ENCODE measurements around the gene ABI1. TPM values are rescaled to one million over a fixed set of nuclear protein-coding genes. Genes with fewer than 3 reads are reported as not detected.

Gene ABI1
- total and polyA plus RNA-seq, 4 donors: 10.7 to 18.3 (median 14.3) TPM

DNA sequence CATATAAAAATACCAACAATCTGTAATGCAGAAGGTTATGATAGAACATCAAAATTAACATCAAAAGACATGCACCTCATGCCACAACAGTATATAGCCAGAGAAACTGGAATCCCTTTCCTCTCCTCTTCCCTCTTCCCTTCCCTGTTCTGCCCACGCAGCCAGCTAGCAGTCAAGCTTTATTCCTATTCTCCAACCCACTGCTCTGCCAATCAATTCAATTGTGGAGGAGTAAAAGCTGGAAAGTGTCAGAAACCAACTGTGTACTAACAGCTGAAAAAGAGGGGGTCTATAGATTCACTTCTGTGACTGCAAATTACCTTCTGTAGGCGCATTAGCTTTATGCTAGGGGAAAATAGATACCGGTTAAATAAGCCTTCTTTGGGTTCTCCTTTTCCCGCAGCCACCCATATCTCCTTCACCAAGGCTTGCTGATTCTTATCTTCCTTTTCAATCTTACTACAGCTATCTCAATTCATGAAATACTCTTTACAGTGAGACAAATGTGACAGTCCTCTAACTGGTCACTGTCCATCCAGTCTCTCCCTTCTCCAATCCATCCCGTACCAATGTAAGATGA, 16.3 kb downstream of the ABI1 start:
- Histone ChIP-seq H3K4me3 (ENCODE audit: low read depth in 1 of 3, low read length in 3 of 3) (no peak overlapping the region), H3K4me1 (ENCODE audit: control insufficient read depth in 4 of 4, insufficient read depth in 4 of 4, low read length in 3 of 4) (peaks cover 0 to 5% (median 0%) of the 10 kb centered on the region in 4 donors), H3K9ac (ENCODE audit: low read depth in 1 of 2, low read length in 2 of 2) (no peak overlapping the region), H3K9me3 (ENCODE audit: control insufficient read depth in 4 of 4, low read length in 3 of 4) (no peaks in the 10 kb centered on the region), H3K27ac (ENCODE audit: low read depth in 1 of 2, low read length in 2 of 2) (no peak overlapping the region), H3K27me3 (ENCODE audit: control insufficient read depth in 4 of 4, insufficient read depth in 4 of 4, low read length in 3 of 4) (no peaks in the 10 kb centered on the region), H3K36me3 (ENCODE audit: control insufficient read depth in 4 of 4, insufficient read depth in 3 of 4, low read depth in 1 of 4, low read length in 3 of 4) (peaks cover 0 to 2% (median 0%) of the 10 kb centered on the region in 4 donors)
- TF ChIP-seq YY1 (IDR thresholded peaks at IDR 0.05) (no peak), FOXA2 (IDR thresholded peaks at IDR 0.05) (no peak), GABPA (IDR thresholded peaks at IDR 0.05 in 1 of 2, conservative IDR thresholded peaks at IDR 0.05 in 1 of 2) (no peak), HNF4A (conservative IDR thresholded peaks at IDR 0.05) (no peak)
- TF ChIP-seq, protein P1, sequence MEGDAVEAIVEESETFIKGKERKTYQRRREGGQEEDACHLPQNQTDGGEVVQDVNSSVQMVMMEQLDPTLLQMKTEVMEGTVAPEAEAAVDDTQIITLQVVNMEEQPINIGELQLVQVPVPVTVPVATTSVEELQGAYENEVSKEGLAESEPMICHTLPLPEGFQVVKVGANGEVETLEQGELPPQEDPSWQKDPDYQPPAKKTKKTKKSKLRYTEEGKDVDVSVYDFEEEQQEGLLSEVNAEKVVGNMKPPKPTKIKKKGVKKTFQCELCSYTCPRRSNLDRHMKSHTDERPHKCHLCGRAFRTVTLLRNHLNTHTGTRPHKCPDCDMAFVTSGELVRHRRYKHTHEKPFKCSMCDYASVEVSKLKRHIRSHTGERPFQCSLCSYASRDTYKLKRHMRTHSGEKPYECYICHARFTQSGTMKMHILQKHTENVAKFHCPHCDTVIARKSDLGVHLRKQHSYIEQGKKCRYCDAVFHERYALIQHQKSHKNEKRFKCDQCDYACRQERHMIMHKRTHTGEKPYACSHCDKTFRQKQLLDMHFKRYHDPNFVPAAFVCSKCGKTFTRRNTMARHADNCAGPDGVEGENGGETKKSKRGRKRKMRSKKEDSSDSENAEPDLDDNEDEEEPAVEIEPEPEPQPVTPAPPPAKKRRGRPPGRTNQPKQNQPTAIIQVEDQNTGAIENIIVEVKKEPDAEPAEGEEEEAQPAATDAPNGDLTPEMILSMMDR (IDR thresholded peaks at IDR 0.05; ENCODE audit: low read depth, low read length, missing input control): no peak
- 87% methylated on average over 5 of the region's 5 CpGs for WGBS
- DNase-seq (ENCODE audit: low spot score): no peak

DNA sequence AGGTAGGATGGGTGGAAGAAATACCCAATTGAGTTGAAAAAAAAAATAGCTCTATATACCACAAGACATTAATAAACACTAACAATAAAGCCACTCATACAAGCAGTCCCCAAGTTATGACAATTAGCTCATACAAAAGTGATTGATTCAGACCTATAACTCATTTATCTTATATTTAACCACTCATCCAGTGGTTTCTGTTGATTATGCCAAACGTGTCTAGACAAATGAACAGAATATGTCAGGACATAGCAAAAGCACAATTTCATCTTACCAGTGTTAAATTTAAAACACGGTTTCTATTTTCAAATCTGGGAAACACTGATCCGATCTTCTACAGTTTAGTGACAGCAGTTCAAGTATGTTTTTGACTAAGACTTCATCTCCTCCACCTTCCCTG, 17.0 kb downstream of the ABI1 start:
- H3K9me3 ChIP-seq (ENCODE audit: control insufficient read depth in 4 of 4, low read length in 3 of 4): no peaks in the 10 kb centered on the region
- TF ChIP-seq, protein P2, sequence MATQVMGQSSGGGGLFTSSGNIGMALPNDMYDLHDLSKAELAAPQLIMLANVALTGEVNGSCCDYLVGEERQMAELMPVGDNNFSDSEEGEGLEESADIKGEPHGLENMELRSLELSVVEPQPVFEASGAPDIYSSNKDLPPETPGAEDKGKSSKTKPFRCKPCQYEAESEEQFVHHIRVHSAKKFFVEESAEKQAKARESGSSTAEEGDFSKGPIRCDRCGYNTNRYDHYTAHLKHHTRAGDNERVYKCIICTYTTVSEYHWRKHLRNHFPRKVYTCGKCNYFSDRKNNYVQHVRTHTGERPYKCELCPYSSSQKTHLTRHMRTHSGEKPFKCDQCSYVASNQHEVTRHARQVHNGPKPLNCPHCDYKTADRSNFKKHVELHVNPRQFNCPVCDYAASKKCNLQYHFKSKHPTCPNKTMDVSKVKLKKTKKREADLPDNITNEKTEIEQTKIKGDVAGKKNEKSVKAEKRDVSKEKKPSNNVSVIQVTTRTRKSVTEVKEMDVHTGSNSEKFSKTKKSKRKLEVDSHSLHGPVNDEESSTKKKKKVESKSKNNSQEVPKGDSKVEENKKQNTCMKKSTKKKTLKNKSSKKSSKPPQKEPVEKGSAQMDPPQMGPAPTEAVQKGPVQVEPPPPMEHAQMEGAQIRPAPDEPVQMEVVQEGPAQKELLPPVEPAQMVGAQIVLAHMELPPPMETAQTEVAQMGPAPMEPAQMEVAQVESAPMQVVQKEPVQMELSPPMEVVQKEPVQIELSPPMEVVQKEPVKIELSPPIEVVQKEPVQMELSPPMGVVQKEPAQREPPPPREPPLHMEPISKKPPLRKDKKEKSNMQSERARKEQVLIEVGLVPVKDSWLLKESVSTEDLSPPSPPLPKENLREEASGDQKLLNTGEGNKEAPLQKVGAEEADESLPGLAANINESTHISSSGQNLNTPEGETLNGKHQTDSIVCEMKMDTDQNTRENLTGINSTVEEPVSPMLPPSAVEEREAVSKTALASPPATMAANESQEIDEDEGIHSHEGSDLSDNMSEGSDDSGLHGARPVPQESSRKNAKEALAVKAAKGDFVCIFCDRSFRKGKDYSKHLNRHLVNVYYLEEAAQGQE (IDR thresholded peaks at IDR 0.05): no peak
- TF ChIP-seq, protein P3, sequence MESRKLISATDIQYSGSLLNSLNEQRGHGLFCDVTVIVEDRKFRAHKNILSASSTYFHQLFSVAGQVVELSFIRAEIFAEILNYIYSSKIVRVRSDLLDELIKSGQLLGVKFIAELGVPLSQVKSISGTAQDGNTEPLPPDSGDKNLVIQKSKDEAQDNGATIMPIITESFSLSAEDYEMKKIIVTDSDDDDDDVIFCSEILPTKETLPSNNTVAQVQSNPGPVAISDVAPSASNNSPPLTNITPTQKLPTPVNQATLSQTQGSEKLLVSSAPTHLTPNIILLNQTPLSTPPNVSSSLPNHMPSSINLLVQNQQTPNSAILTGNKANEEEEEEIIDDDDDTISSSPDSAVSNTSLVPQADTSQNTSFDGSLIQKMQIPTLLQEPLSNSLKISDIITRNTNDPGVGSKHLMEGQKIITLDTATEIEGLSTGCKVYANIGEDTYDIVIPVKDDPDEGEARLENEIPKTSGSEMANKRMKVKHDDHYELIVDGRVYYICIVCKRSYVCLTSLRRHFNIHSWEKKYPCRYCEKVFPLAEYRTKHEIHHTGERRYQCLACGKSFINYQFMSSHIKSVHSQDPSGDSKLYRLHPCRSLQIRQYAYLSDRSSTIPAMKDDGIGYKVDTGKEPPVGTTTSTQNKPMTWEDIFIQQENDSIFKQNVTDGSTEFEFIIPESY (IDR thresholded peaks at IDR 0.05): no peak
- H3K4me1 ChIP-seq (ENCODE audit: control insufficient read depth in 4 of 4, insufficient read depth in 4 of 4, low read length in 3 of 4): peaks cover 0 to 5% (median 0%) of the 10 kb centered on the region in 4 donors
- no peaks in the 10 kb centered on the region for H3K27me3 ChIP-seq (ENCODE audit: control insufficient read depth in 4 of 4, insufficient read depth in 4 of 4, low read length in 3 of 4)
- peaks cover 0 to 2% (median 0%) of the 10 kb centered on the region in 4 donors for H3K36me3 ChIP-seq (ENCODE audit: control insufficient read depth in 4 of 4, insufficient read depth in 3 of 4, low read depth in 1 of 4, low read length in 3 of 4)
- no peak overlapping the region for H3K4me3 ChIP-seq (ENCODE audit: low read depth in 1 of 3, low read length in 3 of 3)
- no peak overlapping the region for H3K9ac ChIP-seq (ENCODE audit: low read depth in 1 of 2, low read length in 2 of 2)
- WGBS: 77% methylated on average over 3 of the region's 3 CpGs
- H3K27ac ChIP-seq (ENCODE audit: low read depth in 1 of 2, low read length in 2 of 2): no peak overlapping the region
- no peak for DNase-seq (ENCODE audit: low spot score)

DNA sequence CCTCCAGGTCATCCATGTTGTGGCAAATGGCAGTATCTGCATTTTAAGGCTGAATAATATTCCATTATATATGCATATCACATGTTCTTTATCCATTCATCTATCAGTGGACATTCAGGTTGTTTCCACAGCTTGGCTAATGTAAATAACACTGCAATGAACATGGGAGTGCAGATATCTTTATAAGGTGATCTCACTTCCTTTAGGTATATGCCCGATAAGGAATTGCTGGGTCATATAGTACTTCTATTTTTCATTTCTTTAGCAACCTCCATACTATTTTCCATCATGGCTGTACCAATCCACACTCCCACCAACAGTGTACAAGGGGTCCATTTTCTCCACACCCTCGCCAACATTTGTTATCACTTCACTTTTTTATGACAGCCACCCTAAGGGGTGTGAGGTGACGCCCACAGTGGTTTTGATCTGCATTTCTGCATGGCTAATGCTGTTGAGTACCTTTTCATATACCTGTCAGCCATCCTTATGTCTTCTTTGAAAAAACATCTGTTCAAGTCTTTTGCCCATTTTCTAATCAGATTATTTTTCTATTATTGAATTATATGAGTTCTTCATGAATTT, 18.9 kb downstream of the ABI1 start:
- DNase-seq (ENCODE audit: low spot score): no peak
- no peak overlapping the region for H3K9ac ChIP-seq (ENCODE audit: low read depth in 1 of 2, low read length in 2 of 2)
- H3K36me3 ChIP-seq (ENCODE audit: control insufficient read depth in 4 of 4, insufficient read depth in 3 of 4, low read depth in 1 of 4, low read length in 3 of 4): peaks cover 0 to 2% (median 0%) of the 10 kb centered on the region in 4 donors
- no peaks in the 10 kb centered on the region for H3K27me3 ChIP-seq (ENCODE audit: control insufficient read depth in 4 of 4, insufficient read depth in 4 of 4, low read length in 3 of 4)
- peaks cover 0 to 3% (median 1%) of the 10 kb centered on the region in 4 donors for H3K4me1 ChIP-seq (ENCODE audit: control insufficient read depth in 4 of 4, insufficient read depth in 4 of 4, low read length in 3 of 4)
- 92% methylated on average over 3 of the region's 3 CpGs for WGBS
- no peak overlapping the region for H3K4me3 ChIP-seq (ENCODE audit: low read depth in 1 of 3, low read length in 3 of 3)
- H3K9me3 ChIP-seq (ENCODE audit: control insufficient read depth in 4 of 4, low read length in 3 of 4): no peaks in the 10 kb centered on the region
- H3K27ac ChIP-seq (ENCODE audit: low read depth in 1 of 2, low read length in 2 of 2): no peak overlapping the region
- TF ChIP-seq YY1 (IDR thresholded peaks at IDR 0.05): no peak
- TF ChIP-seq EGR1 (IDR thresholded peaks at IDR 0.05; ENCODE audit: low read depth in 2 of 2): no peak
- TF ChIP-seq, protein P1 (IDR thresholded peaks at IDR 0.05; ENCODE audit: low read depth, low read length, missing input control): no peak
- TF ChIP-seq RAD21 (IDR thresholded peaks at IDR 0.05): no peak
- TF ChIP-seq, protein P2 (IDR thresholded peaks at IDR 0.05): no peak
- no peak for TF ChIP-seq SP1 (IDR thresholded peaks at IDR 0.05)
- no peak for TF ChIP-seq HNF4A (conservative IDR thresholded peaks at IDR 0.05)
- no peak for TF ChIP-seq GABPA (IDR thresholded peaks at IDR 0.05 in 1 of 2, conservative IDR thresholded peaks at IDR 0.05 in 1 of 2)
- no peak for TF ChIP-seq TAF1 (conservative IDR thresholded peaks at IDR 0.05)

Measured in liver (tissue), 9 donors.